ENCODE data around the gene C1orf94.

GRCh38 chr1:34163792-34164731, 12.6 kb upstream of the C1orf94 start:
- TF ChIP-seq CTCF (IDR thresholded peaks at IDR 0.05), result no peak
- no peak for TF ChIP-seq POLR2A (IDR thresholded peaks at IDR 0.05)
